T follicular helper cell (primary cell): Measurements from ENCODE around the gene ING3.

Experiments
- DNase-seq: peaks from one replicate; pipeline ENCODE4 v3.0.0-alpha.2; 2020; ENCODE audit warnings: low read depth

Gene ING3

DNA sequence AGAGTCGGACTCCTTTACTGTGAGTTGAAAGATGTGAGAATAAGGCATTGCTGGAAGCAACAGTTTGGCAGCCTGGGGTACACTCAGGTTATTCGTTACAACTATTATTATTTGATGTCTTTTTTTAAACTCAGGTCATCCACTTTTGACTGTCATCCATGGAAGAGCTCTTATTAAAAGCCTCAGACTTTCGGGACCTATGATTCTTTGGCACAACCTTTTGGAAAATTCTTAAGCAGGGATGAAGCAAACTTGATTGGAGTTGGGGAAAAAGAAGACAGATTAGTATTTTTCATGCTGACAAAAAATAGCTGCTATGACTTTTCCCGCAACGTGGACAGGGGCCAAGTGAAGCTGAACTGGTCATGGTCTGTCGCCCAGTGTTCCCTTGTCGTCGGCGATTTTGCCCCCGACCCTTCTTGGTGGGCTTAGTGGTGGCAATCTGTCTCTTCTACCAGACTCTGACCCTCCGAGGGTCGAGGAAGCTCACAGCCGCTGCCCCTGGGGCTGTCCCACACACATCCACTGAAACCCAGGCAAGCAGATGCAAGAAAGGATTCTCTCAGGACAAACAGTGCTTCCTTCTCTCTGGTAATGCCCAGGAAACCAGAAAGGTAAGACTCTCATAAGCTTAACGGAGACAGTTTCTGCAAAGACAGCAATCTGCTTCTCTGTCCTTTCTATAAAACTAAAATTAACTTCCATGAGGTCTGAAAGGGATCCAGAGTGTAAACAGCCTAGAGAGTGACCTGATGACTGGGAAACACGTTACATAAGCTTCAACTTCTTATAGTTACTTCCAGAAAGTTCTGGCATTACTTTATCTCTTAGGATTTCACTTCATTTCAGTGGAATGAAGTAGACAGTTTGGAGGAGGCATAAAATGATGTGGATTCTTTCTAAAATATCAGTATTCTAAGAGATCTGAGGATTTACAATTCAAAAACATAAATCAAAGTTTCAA lies 39.0 kb downstream of the ING3 start:
- DNase-seq = no peak

DNA sequence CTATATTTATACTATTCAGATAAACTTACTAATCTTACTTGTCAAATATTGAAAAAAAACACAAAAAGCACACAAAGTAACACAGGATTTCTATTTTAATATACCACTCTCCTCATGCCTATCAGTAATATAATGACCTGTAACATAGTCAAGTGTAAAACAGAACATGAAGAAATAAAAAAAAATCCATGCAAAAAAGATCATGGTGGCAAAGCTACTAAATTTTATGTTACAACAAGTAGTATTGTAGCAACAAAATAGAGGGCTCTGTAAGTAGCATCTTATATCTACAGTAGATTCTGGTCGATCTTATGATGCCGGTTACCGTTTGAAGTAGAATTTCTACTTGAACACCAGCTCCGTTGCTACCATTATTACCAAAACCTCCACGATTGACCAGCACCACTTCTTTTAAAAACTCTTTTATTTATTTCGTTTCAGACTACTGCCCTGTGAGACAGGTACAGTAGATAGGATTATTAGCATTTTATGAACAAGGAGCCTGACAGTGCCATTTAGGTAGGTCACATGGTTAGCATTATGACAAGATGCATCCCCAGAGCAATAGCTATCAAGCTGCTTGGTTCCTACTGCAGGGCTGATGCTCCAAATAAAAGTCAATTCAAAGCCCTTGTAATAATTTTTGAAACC lies 40.0 kb downstream of the ING3 start:
- no peak for DNase-seq

DNA sequence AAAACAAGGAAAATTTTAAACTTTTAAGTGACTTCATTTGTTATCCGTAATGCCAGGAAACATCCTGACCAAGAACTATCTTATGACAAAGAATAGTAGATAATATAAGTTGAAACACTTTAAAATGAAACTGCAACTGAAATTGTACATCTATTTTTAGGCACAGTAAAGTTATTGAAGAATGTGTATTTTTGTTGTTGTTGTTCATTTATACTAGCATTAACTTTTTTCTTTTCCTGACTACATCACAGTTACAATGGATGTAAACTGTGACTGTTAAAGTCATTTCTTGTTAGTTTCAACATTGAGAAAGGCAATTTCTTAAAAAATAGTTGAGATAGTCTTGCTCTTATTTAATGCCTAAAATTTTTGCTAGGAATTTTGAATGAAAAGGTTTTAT lies 40.6 kb downstream of the ING3 start:
- DNase-seq = no peak

- DNase-seq = no peak
Observed at GRCh38 chr7:120991581-120991980, 41.0 kb downstream of the ING3 start.

DNA sequence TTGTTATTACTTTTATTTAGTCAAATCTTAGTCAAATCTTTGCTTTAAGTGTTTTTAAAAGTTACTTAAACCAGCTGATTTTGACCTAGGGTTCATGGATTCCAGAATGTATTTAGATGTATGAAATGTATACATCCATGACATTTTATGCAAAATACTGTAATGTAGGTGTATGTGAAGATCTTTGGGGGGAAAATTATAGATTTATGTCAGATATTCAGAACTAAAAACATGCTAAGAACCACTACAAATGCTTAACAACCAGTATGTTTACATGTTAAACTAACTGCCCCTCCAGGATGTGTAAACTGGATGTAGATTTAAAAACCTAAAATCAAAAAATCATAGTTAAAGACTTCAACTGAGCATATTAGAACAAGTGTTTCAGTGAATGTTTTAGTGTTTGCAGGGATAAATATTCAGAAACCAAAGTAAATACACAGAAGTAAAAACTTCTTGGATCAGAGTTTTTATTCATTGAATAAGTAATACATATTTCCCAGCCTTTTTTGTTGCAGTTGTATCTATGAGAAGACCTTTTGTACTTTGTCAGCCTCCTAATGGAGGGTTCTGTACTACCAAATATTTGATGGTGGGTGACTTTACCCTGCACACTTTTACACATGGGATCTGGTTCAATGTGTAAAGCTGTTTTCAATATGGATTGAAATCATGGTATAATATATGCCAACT lies 41.8 kb downstream of the ING3 start:
- no peak for DNase-seq

- DNase-seq = no peak
Observed at GRCh38 chr7:120992965-120993494, 42.5 kb downstream of the ING3 start.

DNA sequence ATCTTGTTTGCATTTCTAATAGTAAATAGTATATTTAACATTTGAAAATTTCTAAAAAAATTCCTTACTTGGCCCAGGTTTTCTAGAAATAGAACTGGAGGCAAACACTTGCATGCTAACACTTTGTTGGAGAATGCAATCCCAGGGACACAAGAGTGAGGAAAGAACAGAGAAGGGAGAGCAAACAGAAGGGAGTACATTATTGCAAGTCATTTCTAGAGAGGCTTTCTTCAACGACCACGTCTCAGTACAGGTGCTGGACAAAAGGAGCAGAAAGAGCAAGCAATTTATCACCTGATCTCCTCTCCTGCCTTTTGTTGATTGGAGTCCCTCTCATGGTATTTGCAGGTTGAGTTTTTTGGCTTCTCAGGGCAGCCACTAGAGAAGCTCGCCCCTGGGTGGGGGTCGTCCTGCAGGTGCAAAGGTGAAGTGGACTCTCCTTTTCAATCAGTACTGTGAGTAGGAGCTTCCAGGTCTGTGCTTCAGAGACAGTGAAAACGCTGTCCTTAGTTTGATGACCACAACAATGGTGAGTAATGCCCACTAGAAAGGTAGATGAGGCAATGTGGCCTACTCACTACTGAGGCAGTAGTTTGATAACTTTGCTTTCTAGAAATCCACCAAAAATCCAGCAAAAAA lies 43.1 kb downstream of the ING3 start:
- DNase-seq = no peak

- no peak for DNase-seq
Observed at GRCh38 chr7:120994512-120995410, 44.2 kb downstream of the ING3 start.

- no peak for DNase-seq
Observed at GRCh38 chr7:120995654-120996053, 45.1 kb downstream of the ING3 start.

- peak; percentile 49 for DNase-seq
Observed at GRCh38 chr7:120996333-120996987, 45.9 kb downstream of the ING3 start.

DNA sequence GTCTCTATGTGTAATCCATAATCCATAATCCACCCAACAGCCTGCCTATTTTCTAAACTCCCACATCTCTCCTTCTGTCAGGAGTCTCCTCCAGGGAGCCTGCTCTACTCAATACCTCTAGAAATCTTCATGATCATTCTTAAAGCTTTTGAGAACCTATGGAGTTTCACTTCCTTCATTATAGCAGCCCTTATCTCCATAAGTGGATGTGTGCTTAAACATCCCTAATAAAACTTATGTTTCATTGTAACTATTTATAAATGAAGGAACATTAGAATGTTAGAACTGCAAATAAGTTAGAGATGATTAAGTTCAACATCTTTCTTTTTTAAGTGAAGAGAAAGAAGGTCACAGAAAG lies 46.4 kb downstream of the ING3 start:
- no peak for DNase-seq

- DNase-seq = no peak
Observed at GRCh38 chr7:120997882-120998474, 47.4 kb downstream of the ING3 start.

GRCh38 chr7:120998520-120998919 lies 47.9 kb downstream of the ING3 start:
- DNase-seq = no peak

GRCh38 chr7:120998996-120999565 lies 48.5 kb downstream of the ING3 start:
- no peak for DNase-seq

DNA sequence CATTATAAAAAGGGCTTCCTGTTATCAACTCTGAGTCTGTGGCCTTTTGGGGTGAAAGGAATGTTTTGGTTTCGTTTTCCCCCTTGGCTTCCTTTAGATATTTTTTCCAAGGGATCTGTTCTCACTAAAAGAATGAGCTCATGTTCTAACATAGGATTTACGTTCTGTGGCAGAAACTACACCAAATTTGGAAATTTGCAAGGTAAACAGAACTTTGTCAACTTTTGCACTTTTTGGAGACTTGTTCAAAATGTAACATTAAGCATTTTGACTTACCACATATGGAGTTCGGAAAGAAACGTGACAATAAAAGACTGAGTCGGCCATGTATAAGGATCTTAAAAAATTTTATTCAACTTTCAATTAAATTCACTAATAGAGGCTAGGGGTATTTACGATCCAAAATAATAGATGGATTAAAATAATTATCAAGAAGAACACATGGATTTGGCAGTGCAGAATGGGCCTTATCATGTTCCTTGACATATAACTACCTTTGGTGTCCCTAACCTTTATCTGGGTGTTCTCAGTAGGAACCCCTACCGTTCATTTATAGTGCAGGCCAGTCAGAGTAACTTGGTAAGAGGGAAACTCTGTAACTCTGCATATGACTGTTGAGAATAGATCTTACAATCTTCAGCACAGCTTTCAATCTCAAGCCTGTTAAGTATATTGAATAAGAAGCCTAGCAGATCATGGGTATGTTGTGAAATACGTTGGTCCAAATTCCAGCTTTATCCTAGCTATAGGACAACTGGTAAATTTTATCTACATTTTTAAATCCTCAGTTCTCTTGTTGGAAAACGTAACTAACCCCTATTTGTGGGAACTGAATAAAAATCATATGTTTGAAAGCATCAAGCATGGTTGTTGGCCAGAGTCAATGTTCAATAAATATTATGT lies 49.8 kb downstream of the ING3 start:
- no peak for DNase-seq

DNA sequence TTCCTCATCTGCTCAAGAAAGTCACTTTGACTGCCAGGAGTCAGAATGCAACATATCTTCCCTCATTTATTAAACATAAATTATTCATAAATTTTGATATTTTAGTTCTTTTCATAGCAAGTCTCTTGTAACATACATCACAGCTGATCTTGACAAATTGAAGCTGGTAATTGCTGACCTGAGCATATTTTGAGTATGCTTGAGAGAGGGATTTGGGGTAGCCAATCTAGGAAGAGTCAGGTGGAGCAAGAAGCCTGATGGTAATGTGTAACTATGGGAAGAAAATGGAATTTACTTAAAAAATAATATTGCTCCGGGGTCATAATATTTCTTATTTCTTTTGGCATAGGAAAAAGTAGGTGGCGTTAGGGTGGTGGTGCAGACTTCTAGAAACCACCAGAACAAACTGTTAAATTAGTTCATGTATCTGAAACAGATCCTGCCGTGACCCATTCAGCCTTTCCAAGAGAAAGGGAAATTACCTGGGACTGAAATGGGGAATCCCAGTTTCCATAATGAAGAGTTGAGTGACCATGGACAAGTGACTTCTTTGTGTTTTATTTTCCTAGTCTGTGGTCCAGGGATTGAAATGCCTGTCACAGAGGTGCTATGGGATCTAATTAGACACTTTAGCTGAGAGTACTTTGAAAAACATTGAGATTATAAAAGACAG lies 50.8 kb downstream of the ING3 start:
- DNase-seq = no peak

- no peak for DNase-seq
Observed at GRCh38 chr7:121002048-121002756, 51.6 kb downstream of the ING3 start.
